LNCAP (cell line): ENCODE measurements around the gene CCDC141.

ENCODE experiments used
- CTCF ChIP-seq: fragments of 450-650 bp; IDR thresholded peaks from 2 replicates; pipeline ENCODE4 v1.5.1; 2017; ENCODE audit warnings: mild to moderate bottlenecking

The CCDC141 gene

GRCh38 chr2:178911039-178911438 lies 138.9 kb downstream of the CCDC141 start:
- no peak for TF ChIP-seq CTCF

GRCh38 chr2:178910005-178910404 lies 139.9 kb downstream of the CCDC141 start:
- TF ChIP-seq CTCF = no peak

GRCh38 chr2:178909507-178909906 lies 140.4 kb downstream of the CCDC141 start:
- no peak for TF ChIP-seq CTCF

GRCh38 chr2:178908810-178909209 lies 141.1 kb downstream of the CCDC141 start:
- no peak for TF ChIP-seq CTCF

GRCh38 chr2:178905261-178905660 lies 144.7 kb downstream of the CCDC141 start:
- TF ChIP-seq CTCF = no peak

- no peak for TF ChIP-seq CTCF
These were observed 150.3 kb downstream of the CCDC141 start for GRCh38 chr2:178899656-178900055.

GRCh38 chr2:178895872-178896271 lies 154.1 kb downstream of the CCDC141 start:
- no peak for TF ChIP-seq CTCF

GRCh38 chr2:178895171-178895570 lies 154.8 kb downstream of the CCDC141 start:
- no peak for TF ChIP-seq CTCF
